GM12878 (cell line): ENCODE measurements around the gene PCGF6. TPM values are rescaled to one million over a fixed set of nuclear protein-coding genes. Genes with fewer than 3 reads are reported as not detected.

Source experiments
- ATAC-seq: fragments of 200-7000 bp; cut with Tn5 transposase; 3 replicates; pipeline ENCODE4 v1.9.1; 2020; ENCODE audit warnings: mild to moderate bottlenecking, moderate library complexity
- BruUV-seq: library from RNA; stranded (reverse); fragments of 400-500 nt; replicated peaks from 2 replicates; lab custom pipeline; 2021; lab: Mats Ljungman, UMichigan
- CTCF ChIA-PET: fragments of 300-600 bp; sonication (Branson Sonifier 250); formaldehyde crosslinking; extraction: SDS; loops from one replicate; lab custom pipeline; 2021; ENCODE audit warnings: inconsistent platforms; lab: Yijun Ruan, JAX
- POLR2A ChIA-PET: fragments of 350-600 bp; formaldehyde crosslinking; extraction: SDS; loops from one replicate; lab custom pipeline; 2021; ENCODE audit warnings: inconsistent platforms; lab: Charles Lee
- RAD21 ChIA-PET: fragments of 300-600 bp; sonication (Branson Sonifier 250); formaldehyde crosslinking; loops from one replicate; lab custom pipeline; 2023; ENCODE audit warnings: antibody characterized with exemption; ENCODE audit not compliant: unreplicated experiment; lab: Charles Lee
- SMC1A ChIA-PET: fragments of 300-600 bp; sonication (Branson Sonifier 250); formaldehyde crosslinking; loops from one replicate; lab custom pipeline; 2023; ENCODE audit not compliant: unreplicated experiment, uncharacterized antibody; lab: Charles Lee
- DNase-seq: peaks from one replicate; pipeline ENCODE4 v3.0.0-alpha.2; 2011; ENCODE audit warnings: low read depth, low spot score
- FAIRE-seq: peaks from 3 replicates; lab custom pipeline; 2011; peaks lifted over from hg19 to GRCh38; lab: Jason Lieb, UNC
- H2AFZ ChIP-seq: 2 replicates; pipeline ENCODE4 v1.6.0; 2011; ENCODE audit warnings: low read depth, low read length, control low read depth; ENCODE audit not compliant: control insufficient read depth
- H3K27ac ChIP-seq: 2 replicates; pipeline ENCODE4 v1.5.1; 2011; ENCODE audit warnings: control low read depth; ENCODE audit not compliant: control insufficient read depth, insufficient read depth
- H3K27me3 ChIP-seq, 2 experiments: replicated peaks in 1 of 2; 2 replicates each; pipeline versions ENCODE4 v1.6.0 to v1.6.1; 2011; ENCODE audit warnings: low read length in 1 of 2; ENCODE audit not compliant: control insufficient read depth in 2 of 2, insufficient read depth in 2 of 2
- H3K36me3 ChIP-seq, 2 experiments: 2 replicates each; pipeline ENCODE4 v1.5.1; 2011; ENCODE audit warnings: low read length in 1 of 2; ENCODE audit not compliant: control insufficient read depth in 2 of 2, insufficient read depth in 2 of 2
- H3K4me1 ChIP-seq: 2 replicates; pipeline ENCODE4 v1.6.1; 2011; ENCODE audit warnings: mild to moderate bottlenecking, low read length, moderate library complexity, mixed read lengths; ENCODE audit not compliant: control insufficient read depth, insufficient read depth
- H3K4me2 ChIP-seq: 2 replicates; pipeline ENCODE4 v1.6.0; 2011; ENCODE audit warnings: control low read depth; ENCODE audit not compliant: control insufficient read depth, insufficient read depth
- H3K4me3 ChIP-seq: fragments of 200-600 bp; sonication (generic); 2 replicates; pipeline ENCODE4 v1.5.1; 2016
- H3K79me2 ChIP-seq: 2 replicates; pipeline ENCODE4 v1.6.0; 2011; ENCODE audit warnings: low read length; ENCODE audit not compliant: control insufficient read depth, insufficient read depth
- H3K9ac ChIP-seq: 2 replicates; pipeline ENCODE4 v1.8.0; 2011; ENCODE audit warnings: low read length, control low read depth, mixed read lengths; ENCODE audit not compliant: control insufficient read depth, insufficient read depth
- H3K9me3 ChIP-seq: replicated peaks from 3 replicates; pipeline ENCODE4 v1.5.1; 2011; ENCODE audit warnings: mild to moderate bottlenecking, low read length; ENCODE audit not compliant: control insufficient read depth, insufficient read depth
- H4K20me1 ChIP-seq: 2 replicates; pipeline ENCODE4 v1.6.0; 2011; ENCODE audit not compliant: control insufficient read depth, insufficient read depth
- ATF7 ChIP-seq: fragments of 450-650 bp; IDR thresholded peaks from 2 replicates; pipeline ENCODE4 v1.6.1; 2016; ENCODE audit warnings: low read depth, mild to moderate bottlenecking
- EED ChIP-seq: sonication (generic); IDR thresholded peaks from 2 replicates; pipeline ENCODE4 v1.6.1; 2016; ENCODE audit warnings: antibody characterized with exemption, low read depth
- GATAD2B ChIP-seq: fragments of 450-650 bp; conservative IDR thresholded peaks from 2 replicates; pipeline ENCODE4 v1.6.1; 2017; ENCODE audit warnings: low read depth, mild to moderate bottlenecking, moderate library complexity
- KAT2A ChIP-seq: conservative IDR thresholded peaks from 2 replicates; pipeline ENCODE4 v1.6.1; 2011; ENCODE audit warnings: low read depth, low read length; ENCODE audit not compliant: control insufficient read depth
- POU2F2 ChIP-seq: IDR thresholded peaks from 3 replicates; pipeline ENCODE4 v1.6.1; 2011; ENCODE audit warnings: low read depth, mild to moderate bottlenecking, low read length, borderline replicate concordance
- SMAD1 ChIP-seq: fragments of 450-650 bp; IDR thresholded peaks from 2 replicates; pipeline ENCODE4 v1.6.1; 2018; ENCODE audit warnings: mild to moderate bottlenecking, low read depth; ENCODE audit not compliant: partially characterized antibody
- SUPT20H ChIP-seq: IDR thresholded peaks from 2 replicates; pipeline ENCODE4 v1.6.1; 2011; ENCODE audit warnings: low read depth, mild to moderate bottlenecking, low read length, moderate library complexity, borderline replicate concordance; ENCODE audit not compliant: control insufficient read depth
- ZNF384 ChIP-seq: IDR thresholded peaks from 2 replicates; pipeline ENCODE4 v1.6.1; 2012; ENCODE audit warnings: low read depth, mild to moderate bottlenecking, low read length, improper control_type of control experiment, borderline replicate concordance
- ZNF622 ChIP-seq: fragments of 450-650 bp; IDR thresholded peaks from 2 replicates; pipeline ENCODE4 v1.6.1; 2017; ENCODE audit warnings: mild to moderate bottlenecking, inconsistent platforms
- WGBS: methylation state at CpG from one replicate; pipeline ENCODE4 v1.1.6; 2016; ENCODE audit warnings: low lambda C conversion rate; ENCODE audit not compliant: insufficient replicate concordance, insufficient coverage; ENCODE audit errors: missing lambda C conversion rate; 5-methylcytosine and 5-hydroxymethylcytosine counted together
- in situ Hi-C: fragments of 300-500 bp; cut with MboI; formaldehyde crosslinking; loops from 9 replicates; pipeline ENCODE4 v1.14.3; 2018; ENCODE audit warnings: mixed read lengths
- intact Hi-C: fragments of 100-400 bp; cut with micrococcal nuclease; formaldehyde crosslinking; loops from one replicate; pipeline ENCODE4 v1.14.2; 2022; ENCODE audit not compliant: unreplicated experiment
- polyA plus RNA-seq, 11 experiments: library from polyadenylated mRNA; depleted of rRNA in 4 of 11; unstranded in 6 of 11; stranded (reverse) in 5 of 11; fragments of >200 nt; fragmentation: Nextera tagmentation in 4 of 11; fragmentation: Illumina TruSeq in 1 of 11; extraction: Ambion mirVana in 4 of 11; extraction: Trizol in 1 of 11; gene quantifications; 1 replicate in 1 of 11; 2 replicates in 10 of 11; pipeline versions ENCODE4 v1.2.1 to v1.2.3, GENCODE V29; 2011 to 2016; ENCODE audit warnings: inconsistent platforms in 2 of 11, missing spikeins in 2 of 11, low read depth in 1 of 11
- total RNA-seq, 4 experiments: library from RNA; depleted of rRNA in 3 of 4; stranded (reverse); fragments of >200 nt in 3 of 4; fragmentation: Illumina TruSeq in 1 of 4; extraction: Trizol in 1 of 4; gene quantifications; 2 replicates each; pipeline versions ENCODE4 v1.2.1 to v1.2.3, GENCODE V29; 2013 to 2021

Gene PCGF6
- total and polyA plus RNA-seq, 10 of the 15 experiments (the other 5 are each of a cell fraction or from before 2014, with no cell fraction given): 6.5 to 19.1 (median 12.7) TPM

- no peak for TF ChIP-seq ZNF384
- no peak for TF ChIP-seq ATF7
- TF ChIP-seq EED: no peak
- TF ChIP-seq GATAD2B: no peak
- no peak for TF ChIP-seq SUPT20H
- no peak for TF ChIP-seq KAT2A
- no peak for TF ChIP-seq POU2F2
- no peak for TF ChIP-seq ZNF622
- TF ChIP-seq SMAD1: no peak
- no peak for FAIRE-seq
- DNase-seq: no peak
- POLR2A ChIA-PET: interaction anchor here (0.6 kb wide), 1 partner anchor 391 kb away, joined by 3 read pairs; no protein-coding TSS in a partner anchor
- 13% methylated on average over 4 of the region's 4 CpGs for WGBS
- CTCF ChIA-PET: interaction anchor here (0.9 kb wide), 1 partner anchor 10 kb away, joined by 5 read pairs; no protein-coding TSS in a partner anchor
- no TSS peak for BruUV-seq
- no peaks in the 10 kb centered on the region; the same call in 1 of the 3 replicates for H3K9me3 ChIP-seq
- no peaks in the 10 kb centered on the region for H4K20me1 ChIP-seq
- no peaks in the 10 kb centered on the region for H3K4me1 ChIP-seq
- no peaks in the 10 kb centered on the region for H3K36me3 ChIP-seq
- intact Hi-C loops (no loop called here), in situ Hi-C loops (no loop called here)
- no peak overlapping the region for H3K27ac ChIP-seq
- no peak overlapping the region for H2AFZ ChIP-seq
- RAD21 ChIA-PET: interaction anchor here (1.7 kb wide), 1 partner anchor 11 kb away, joined by 5 read pairs; no protein-coding TSS in a partner anchor
- no peak overlapping the region for H3K9ac ChIP-seq
- no peak overlapping the region for H3K4me2 ChIP-seq
- no peak for ATAC-seq
- H3K27me3 ChIP-seq: no peaks in the 10 kb centered on the region
- SMC1A ChIA-PET: interaction anchor here (0.7 to 1.2 kb wide), 2 partner anchors 23 to 337 kb away, joined by 3 read pairs; partner anchors contain the start of gene CNNM2
- H3K79me2 ChIP-seq: no peaks in the 10 kb centered on the region
- H3K4me3 ChIP-seq: no peak overlapping the region
These were observed 96.2 kb downstream of the PCGF6 start for GRCh38 chr10:103254538-103255325.
